Measurements from ENCODE around the gene SYNPO2L. TPM values are rescaled to one million over a fixed set of nuclear protein-coding genes. Genes with fewer than 3 reads are reported as not detected.

SYNPO2L gene
- total RNA-seq, 1 donor from 2014 or later, result not detected

GRCh38 chr10:73609116-73609515 lies 46.7 kb downstream of the SYNPO2L start:
- H3K27me3 ChIP-seq (ENCODE audit: control insufficient read depth, insufficient read depth, low read length), result no peaks in the 10 kb centered on the region
- no peak for DNase-seq (ENCODE audit: low read depth)
- H3K4me3 ChIP-seq (ENCODE audit: low read depth, low read length), result no peak overlapping the region
- H3K36me3 ChIP-seq (ENCODE audit: control insufficient read depth, insufficient read depth, low read length), result no peaks in the 10 kb centered on the region
- FAIRE-seq, result no peak
- no peak for TF ChIP-seq CTCF (IDR thresholded peaks at IDR 0.05; ENCODE audit: insufficient read depth, low read length, severe bottlenecking)

GRCh38 chr10:73601486-73601921 lies 54.3 kb downstream of the SYNPO2L start:
- FAIRE-seq (peak; percentile 90), DNase-seq (ENCODE audit: low read depth) (peak; percentile 99)
- no peak for TF ChIP-seq CTCF (IDR thresholded peaks at IDR 0.05; ENCODE audit: insufficient read depth, low read length, severe bottlenecking)
- no peak overlapping the region for H3K4me3 ChIP-seq (ENCODE audit: low read depth, low read length)
- H3K27me3 ChIP-seq (ENCODE audit: control insufficient read depth, insufficient read depth, low read length), result no peaks in the 10 kb centered on the region
- no peaks in the 10 kb centered on the region for H3K36me3 ChIP-seq (ENCODE audit: control insufficient read depth, insufficient read depth, low read length)

- peak; percentile 59 for DNase-seq (ENCODE audit: low read depth)
Observed at GRCh38 chr10:73597346-73597745, 58.5 kb downstream of the SYNPO2L start.

More at GRCh38 chr10:73597346-73597745, 58.5 kb downstream of the SYNPO2L start:
- no peak for TF ChIP-seq CTCF (IDR thresholded peaks at IDR 0.05; ENCODE audit: insufficient read depth, low read length, severe bottlenecking)
- Histone ChIP-seq H3K27me3 (ENCODE audit: control insufficient read depth, insufficient read depth, low read length) (no peaks in the 10 kb centered on the region), H3K36me3 (ENCODE audit: control insufficient read depth, insufficient read depth, low read length) (no peaks in the 10 kb centered on the region), H3K4me3 (ENCODE audit: low read depth, low read length) (no peak overlapping the region)
- FAIRE-seq, result no peak

Other genes with a start within 250 kb of the SYNPO2L start
- 88.7 and 106 TPM in 2 replicates for gene ANXA7, start 242.0 kb downstream of the SYNPO2L start, total RNA-seq
- 0.90 and 1.1 TPM in 2 replicates for gene MSS51, start 222.5 kb downstream of the SYNPO2L start, total RNA-seq
- 20.6 and 24.7 TPM in 2 replicates for gene PPP3CB, start 160.0 kb downstream of the SYNPO2L start, total RNA-seq
- gene USP54, start 64.7 kb downstream of the SYNPO2L start, total RNA-seq, result 5.8 and 24.5 TPM in 2 replicates
- not detected in 2 replicates for gene MYOZ1, start 14.6 kb downstream of the SYNPO2L start, total RNA-seq
- gene AGAP5, start 42.1 kb upstream of the SYNPO2L start, total RNA-seq, result 3.7 and 4.0 TPM in 2 replicates
- gene SEC24C, start 88.3 kb upstream of the SYNPO2L start, total RNA-seq, result 55.0 and 92.4 TPM in 2 replicates
- gene CHCHD1, start 126.0 kb upstream of the SYNPO2L start, total RNA-seq, result 13.2 and 25.1 TPM in 2 replicates
- gene ZSWIM8, start 129.6 kb upstream of the SYNPO2L start, total RNA-seq, result 27.1 and 43.1 TPM in 2 replicates
- 5.3 and 10.2 TPM in 2 replicates for gene NDST2, start 155.6 kb upstream of the SYNPO2L start, total RNA-seq
- gene CAMK2G, start 218.5 kb upstream of the SYNPO2L start, total RNA-seq, result 13.4 and 16.5 TPM in 2 replicates

Measured in bronchial epithelial cell (primary cell).